Endothelial cell of umbilical vein (primary cell): ENCODE measurements around the gene FAM20B. TPM values are rescaled to one million over a fixed set of nuclear protein-coding genes. Genes with fewer than 3 reads are reported as not detected.

Experiments used
- BruUV-seq: library from RNA; stranded (reverse); fragments of 400-500 nt; replicated peaks from 2 replicates; lab custom pipeline; 2021; lab: Mats Ljungman, UMichigan
- CTCF ChIA-PET: fragments of 300-600, 350-600 bp; sonication (Branson Sonifier 250); formaldehyde crosslinking; loops from one replicate; lab custom pipeline; 2021; ENCODE audit warnings: antibody characterized with exemption, inconsistent platforms; lab: Charles Lee
- POLR2A ChIA-PET: fragments of 300-600, 350-600 bp; sonication (Branson Sonifier 250); formaldehyde crosslinking; loops from one replicate; lab custom pipeline; 2021; ENCODE audit warnings: antibody characterized with exemption, inconsistent platforms; lab: Charles Lee
- DNase-seq: peaks from one replicate; pipeline ENCODE4 v3.0.0-alpha.2; 2011; ENCODE audit warnings: low read depth, low spot score
- FAIRE-seq: peaks from 2 replicates; lab custom pipeline; 2011; peaks lifted over from hg19 to GRCh38; lab: Jason Lieb, UNC
- H2AFZ ChIP-seq: 2 replicates; pipeline ENCODE4 v1.6.0; 2012; ENCODE audit warnings: low read depth, low read length, control low read depth, inconsistent platforms
- H3K27ac ChIP-seq: 2 replicates; pipeline ENCODE4 v1.5.1; 2011; ENCODE audit warnings: low read depth, mild to moderate bottlenecking, control low read depth, low read length, moderate library complexity; ENCODE audit not compliant: insufficient read depth
- H3K27me3 ChIP-seq, 2 experiments: 2 replicates each; pipeline versions ENCODE4 v1.6.0 to v1.6.1; 2011; ENCODE audit warnings: low read length in 2 of 2, mixed read lengths in 1 of 2; ENCODE audit not compliant: control insufficient read depth in 2 of 2, insufficient read depth in 2 of 2
- H3K36me3 ChIP-seq, 2 experiments: 2 replicates in 1 of 2; 3 replicates in 1 of 2; pipeline ENCODE4 v1.5.1; 2011; ENCODE audit warnings: low read length in 2 of 2, mild to moderate bottlenecking in 1 of 2, moderate library complexity in 1 of 2; ENCODE audit not compliant: control insufficient read depth in 2 of 2, insufficient read depth in 2 of 2; ENCODE audit errors: extremely low read depth in 1 of 2
- H3K4me1 ChIP-seq: 3 replicates; pipeline ENCODE4 v1.5.1; 2011; ENCODE audit warnings: mild to moderate bottlenecking, low read length; ENCODE audit not compliant: control insufficient read depth, insufficient read depth; ENCODE audit errors: extremely low read depth
- H3K4me2 ChIP-seq: 2 replicates; pipeline ENCODE4 v1.6.1; 2011; ENCODE audit warnings: low read length, control low read depth, mixed read lengths; ENCODE audit not compliant: insufficient read depth
- H3K4me3 ChIP-seq, 3 experiments: fragments of 200-600 bp in 1 of 3; sonication (generic), shearing (Covaris generic) in 1 of 3; replicated peaks in 1 of 3; 2 replicates each; pipeline ENCODE4 v1.5.1; 2011 to 2016; ENCODE audit warnings: control low read depth in 3 of 3, low read length in 3 of 3, mild to moderate bottlenecking in 2 of 3, inconsistent platforms in 1 of 3, low read depth in 1 of 3, moderate library complexity in 1 of 3; ENCODE audit not compliant: insufficient read depth in 1 of 3
- H3K79me2 ChIP-seq: 2 replicates; pipeline ENCODE4 v1.6.0; 2012; ENCODE audit warnings: low read length, inconsistent platforms; ENCODE audit not compliant: control insufficient read depth, insufficient read depth
- H3K9ac ChIP-seq: replicated peaks from 2 replicates; pipeline ENCODE3; 2011; ENCODE audit warnings: low read length, control low read depth; ENCODE audit not compliant: insufficient read depth; ENCODE audit errors: extremely low read depth
- H3K9me1 ChIP-seq: replicated peaks from 3 replicates; pipeline ENCODE4 v1.6.0; 2011; ENCODE audit warnings: mild to moderate bottlenecking, low read length; ENCODE audit not compliant: control insufficient read depth, insufficient read depth; ENCODE audit errors: extremely low read depth
- H3K9me3 ChIP-seq: replicated peaks from 2 replicates; pipeline ENCODE4 v1.5.1; 2012; ENCODE audit warnings: low read length, inconsistent platforms; ENCODE audit not compliant: control insufficient read depth, insufficient read depth
- H4K20me1 ChIP-seq: replicated peaks from 2 replicates; pipeline ENCODE3; 2011; ENCODE audit warnings: mild to moderate bottlenecking, low read length; ENCODE audit not compliant: control insufficient read depth, insufficient read depth; ENCODE audit errors: extremely low read depth
- CTCF ChIP-seq, 2 donors: IDR thresholded peaks; 1 replicate in 1 of 2; 2 replicates in 1 of 2; pipeline ENCODE4 v1.5.1; 2011; ENCODE audit warnings: low read length in 2 of 2, mild to moderate bottlenecking in 2 of 2, moderate library complexity in 2 of 2, control low read depth in 1 of 2, inconsistent platforms in 1 of 2, low read depth in 1 of 2; ENCODE audit not compliant: insufficient read depth in 1 of 2; ENCODE audit errors: extremely low read depth in 1 of 2
- EZH2 ChIP-seq: IDR thresholded peaks from 2 replicates; pipeline ENCODE4 v1.6.1; 2012; ENCODE audit warnings: borderline replicate concordance, low read depth, mild to moderate bottlenecking, moderate library complexity, low read length, inconsistent platforms; ENCODE audit not compliant: severe bottlenecking
- FOS ChIP-seq: IDR thresholded peaks from 2 replicates; pipeline ENCODE4 v1.6.1; 2011; ENCODE audit warnings: mild to moderate bottlenecking, low read length, moderate library complexity, borderline replicate concordance; ENCODE audit not compliant: insufficient read depth
- GATA2 ChIP-seq: IDR thresholded peaks from 2 replicates; pipeline ENCODE4 v1.7.0; 2011; ENCODE audit warnings: low read depth, mild to moderate bottlenecking, moderate library complexity, mixed read lengths, low read length; ENCODE audit not compliant: insufficient read length, insufficient read depth
- JUN ChIP-seq: IDR thresholded peaks from 2 replicates; pipeline ENCODE4 v1.6.1; 2011; ENCODE audit warnings: borderline replicate concordance, low read depth; ENCODE audit not compliant: insufficient read length, insufficient read depth
- MYC ChIP-seq: IDR thresholded peaks from one replicate; pipeline ENCODE4 v1.6.1; 2011; ENCODE audit warnings: mild to moderate bottlenecking, low read depth, low read length
- POLR2A ChIP-seq: IDR thresholded peaks from 2 replicates; pipeline ENCODE4 v1.6.1; 2012; ENCODE audit warnings: low read depth, mild to moderate bottlenecking, control low read depth, low read length
- POLR2AphosphoS5 ChIP-seq: IDR thresholded peaks from 2 replicates; pipeline ENCODE4 v1.6.1; 2012; ENCODE audit warnings: low read depth, mild to moderate bottlenecking, control low read depth, low read length, moderate library complexity; ENCODE audit not compliant: insufficient read depth
- dilution Hi-C: fragments of 300-500 bp; cut with MboI; formaldehyde crosslinking; loops from one replicate; pipeline ENCODE4 v1.15.0; 2019; ENCODE audit warnings: low sequenced_read_pairs; ENCODE audit not compliant: extremely low pct_ligation_motif_present
- intact Hi-C: fragments of 100-400 bp; cut with micrococcal nuclease; formaldehyde crosslinking; loops from one replicate; pipeline ENCODE4 v1.10.0; 2022
- polyA plus RNA-seq, 4 experiments: library from polyadenylated mRNA; depleted of rRNA in 3 of 4; stranded (reverse) in 3 of 4; unstranded in 1 of 4; fragments of >200 nt; gene quantifications; 2 replicates each; pipeline versions ENCODE4 v1.2.1 to v1.2.3, GENCODE V29; 2011 to 2012; ENCODE audit warnings: missing spikeins in 1 of 4
- total RNA-seq: library from RNA; stranded (reverse); gene quantifications from 2 replicates; pipeline ENCODE4 v1.2.3, GENCODE V29; 2021
- TF ChIP-seq, protein P1 (sequence below): IDR thresholded peaks from 2 replicates; pipeline ENCODE4 v1.6.1; 2011; ENCODE audit not compliant: insufficient read depth, insufficient read length

The FAM20B gene
- total and polyA plus RNA-seq, 2 donors (not counting 3 experiments of a cell fraction or from before 2014, with no cell fraction given), result 10.0 to 35.1 TPM

GRCh38 chr1:179091691-179092165 is 66.0 kb downstream of the FAM20B start:
- H3K27ac ChIP-seq, result no peak overlapping the region
- H3K36me3 ChIP-seq, result peaks cover 38 to 48% of the 10 kb centered on the region in 2 experiments
- H3K9me3 ChIP-seq, result no peaks in the 10 kb centered on the region
- no peaks in the 10 kb centered on the region for H3K9me1 ChIP-seq
- H3K4me3 ChIP-seq, result no peak overlapping the region
- H2AFZ ChIP-seq, result no peak overlapping the region
- no peaks in the 10 kb centered on the region for H3K79me2 ChIP-seq
- TF ChIP-seq MYC (no peak), EZH2 (no peak), POLR2AphosphoS5 (no peak), CTCF (IDR thresholded peaks at IDR 0.05; ENCODE audit: extremely low read depth in 1 of 2, insufficient read depth in 1 of 2, low read depth in 1 of 2, low read length in 2 of 2) (no peak), GATA2 (no peak), FOS (no peak), POLR2A (no peak), JUN (no peak)
- TF ChIP-seq, protein P1, sequence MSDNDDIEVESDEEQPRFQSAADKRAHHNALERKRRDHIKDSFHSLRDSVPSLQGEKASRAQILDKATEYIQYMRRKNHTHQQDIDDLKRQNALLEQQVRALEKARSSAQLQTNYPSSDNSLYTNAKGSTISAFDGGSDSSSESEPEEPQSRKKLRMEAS, result no peak
- H3K4me2 ChIP-seq, result no peak overlapping the region
- no peaks in the 10 kb centered on the region for H3K27me3 ChIP-seq
- FAIRE-seq (no peak), DNase-seq (no peak)
- CTCF ChIA-PET, result interaction anchor here (1.3 kb wide), 1 partner anchor 12 kb away, joined by 4 read pairs; no protein-coding TSS in a partner anchor
- BruUV-seq, result no TSS peak
- intact Hi-C loops, result no loop called here
- dilution Hi-C loops, result no loop called here
- H4K20me1 ChIP-seq, result no peaks in the 10 kb centered on the region
- POLR2A ChIA-PET, result interaction anchor here (1.3 kb wide), 1 partner anchor 9 kb away, joined by 3 read pairs; no protein-coding TSS in a partner anchor
- no peak overlapping the region for H3K9ac ChIP-seq
- H3K4me1 ChIP-seq, result peaks cover 6% of the 10 kb centered on the region
